HUES6 (cell line): Measurements from ENCODE around the gene TCL1B.
"Not testable (repeated sequence)": the region's sequence is repeated elsewhere in the genome, so short reads cannot be mapped to it uniquely, and the experiment has no call there.

Experiments
- H3K27ac ChIP-seq: 2 replicates; pipeline ENCODE4 v1.7.0; 2013; ENCODE audit warnings: low read depth, mild to moderate bottlenecking, low read length, inconsistent platforms
- H3K27me3 ChIP-seq: 2 replicates; pipeline ENCODE4 v1.6.1; 2013; ENCODE audit warnings: low read length; ENCODE audit not compliant: control insufficient read depth, insufficient read depth
- H3K36me3 ChIP-seq: 2 replicates; pipeline ENCODE4 v1.6.1; 2013; ENCODE audit warnings: low read length; ENCODE audit not compliant: control insufficient read depth, insufficient read depth
- H3K4me1 ChIP-seq: 2 replicates; pipeline ENCODE4 v1.6.1; 2013; ENCODE audit warnings: low read length; ENCODE audit not compliant: control insufficient read depth, insufficient read depth
- H3K4me3 ChIP-seq: 2 replicates; pipeline ENCODE4 v1.5.1; 2013; ENCODE audit warnings: low read depth, low read length
- H3K9ac ChIP-seq: one replicate; pipeline ENCODE4 v1.6.1; 2013; ENCODE audit warnings: mild to moderate bottlenecking, low read length
- H3K9me3 ChIP-seq: 2 replicates; pipeline ENCODE4 v1.6.1; 2013; ENCODE audit warnings: low read depth, low read length; ENCODE audit not compliant: control insufficient read depth, insufficient read depth

The TCL1B gene

DNA sequence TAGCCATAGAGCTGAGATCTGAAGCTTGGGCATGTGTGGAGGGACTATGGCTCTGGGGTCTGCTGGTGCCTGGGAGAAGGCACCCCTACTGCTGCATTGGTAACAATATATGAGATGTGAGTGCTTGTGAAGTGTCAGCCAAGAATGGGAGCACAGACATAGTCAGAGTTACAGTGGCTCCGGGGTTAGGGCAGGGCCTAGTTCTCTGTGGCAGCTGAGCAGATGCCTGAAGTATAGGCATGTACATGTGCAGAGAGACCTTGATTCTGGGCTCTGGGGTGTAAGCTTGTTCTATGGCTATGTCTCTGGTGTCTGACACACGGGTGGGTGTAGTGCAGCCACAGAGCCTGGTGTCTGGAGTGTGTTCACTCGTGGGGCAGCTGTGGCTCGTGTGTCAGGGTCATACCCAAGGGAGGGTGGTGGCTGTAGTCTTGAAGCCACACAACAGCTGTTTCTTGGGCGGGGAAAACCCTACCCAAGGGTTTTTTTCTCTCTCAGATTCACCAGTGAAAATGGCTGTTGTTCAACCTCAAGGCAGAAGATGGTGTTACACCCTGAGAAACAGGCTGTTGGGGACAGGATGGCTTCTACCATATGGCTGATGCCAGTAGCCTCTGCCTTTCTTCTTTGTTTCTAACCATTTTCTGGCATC, 39.6 kb downstream of the TCL1B start:
- Histone ChIP-seq H3K9ac (no peak overlapping the region), H3K9me3 (no peaks in the 10 kb centered on the region), H3K4me3 (no peak overlapping the region), H3K4me1 (peaks cover 12% of the 10 kb centered on the region), H3K27me3 (no peaks in the 10 kb centered on the region), H3K27ac (no peak overlapping the region), H3K36me3 (no peaks in the 10 kb centered on the region)

DNA sequence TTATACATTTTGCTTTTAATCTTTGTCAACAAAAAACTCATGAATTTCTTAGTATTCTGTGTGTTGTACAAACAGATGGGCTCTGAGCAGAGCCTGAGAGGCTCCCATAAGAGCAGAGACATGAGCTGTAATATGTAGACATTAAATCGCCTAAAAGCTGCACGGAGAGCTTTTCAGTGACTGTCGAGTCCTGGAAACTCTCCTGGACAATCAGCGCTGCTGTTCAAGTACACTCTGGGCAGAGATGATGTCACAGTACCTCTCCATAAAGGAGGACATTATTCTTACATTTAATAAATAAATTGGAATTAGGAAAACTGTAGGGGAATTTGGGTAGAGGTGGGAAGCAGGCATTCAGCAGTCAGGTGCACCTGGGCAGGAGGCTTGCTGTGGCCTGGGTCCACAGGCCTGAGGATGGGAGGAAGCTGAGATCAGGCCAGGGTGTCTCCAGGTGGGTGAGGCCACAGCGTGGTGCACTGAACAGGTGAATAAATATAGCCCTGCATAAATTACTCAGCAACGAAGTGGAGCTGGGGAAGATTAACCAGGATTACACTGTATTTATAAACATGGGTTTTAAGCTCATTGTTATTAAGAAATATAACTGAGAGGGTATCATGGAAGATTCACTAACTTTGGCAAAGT, 41.0 kb downstream of the TCL1B start:
- Histone ChIP-seq H3K9ac (no peak overlapping the region), H3K4me3 (no peak overlapping the region), H3K36me3 (no peaks in the 10 kb centered on the region), H3K27ac (no peak overlapping the region), H3K27me3 (no peaks in the 10 kb centered on the region), H3K4me1 (peaks cover 18% of the 10 kb centered on the region), H3K9me3 (no peaks in the 10 kb centered on the region)

DNA sequence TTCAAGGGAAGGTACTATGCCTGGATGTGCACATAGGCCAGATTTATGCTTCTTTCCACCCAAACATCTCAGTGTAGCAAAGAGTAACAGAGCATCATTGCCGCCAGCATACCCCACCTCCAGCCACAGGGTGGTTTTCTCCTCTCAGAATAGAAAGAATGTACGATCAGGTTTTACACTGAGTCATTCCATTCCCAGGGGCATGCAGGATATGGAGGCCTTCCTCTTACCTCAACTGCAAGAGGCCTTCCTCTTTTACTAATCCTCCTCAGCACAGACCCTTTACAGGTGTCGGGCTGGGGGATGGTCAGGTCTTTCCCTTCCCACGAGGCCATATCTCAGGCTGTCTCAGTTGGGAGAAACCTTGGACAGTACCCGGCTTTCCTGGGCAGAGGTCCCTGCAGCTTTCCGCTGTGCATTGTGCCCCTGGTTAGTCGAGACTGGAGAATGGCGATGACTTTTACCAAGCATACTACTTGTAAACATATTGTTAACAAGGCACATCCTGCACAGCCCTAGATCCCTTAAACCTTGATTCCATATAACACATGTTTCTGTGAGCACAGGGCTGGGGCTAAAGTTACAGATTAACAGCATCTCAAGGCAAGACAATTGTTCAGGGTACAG, 43.3 kb downstream of the TCL1B start:
- not testable (repeated sequence) for H3K36me3 ChIP-seq, H3K27me3 ChIP-seq, H3K9ac ChIP-seq, H3K4me3 ChIP-seq, H3K9me3 ChIP-seq, H3K27ac ChIP-seq
- H3K4me1 ChIP-seq, result peaks cover 18% of the 10 kb centered on the region

DNA sequence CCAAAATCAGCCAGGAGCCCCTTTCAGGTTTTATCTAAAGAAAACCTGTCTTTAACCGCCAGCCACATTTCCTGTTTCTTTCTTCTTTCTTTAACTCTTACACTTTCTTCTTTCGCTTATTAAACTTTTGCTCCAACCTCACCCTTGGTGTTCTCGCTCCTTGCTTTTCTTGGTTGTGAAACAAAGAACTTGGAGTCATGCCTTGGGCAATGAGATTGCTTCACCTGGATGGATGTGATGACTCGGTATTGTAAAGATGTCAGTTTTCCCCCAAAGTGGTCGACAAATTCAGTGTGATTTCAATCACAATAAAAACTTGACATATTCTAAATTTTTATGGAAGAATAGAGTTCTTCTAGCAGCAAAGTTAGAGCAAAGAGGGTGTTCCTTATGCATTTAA, 43.9 kb downstream of the TCL1B start:
- peaks cover 18% of the 10 kb centered on the region for H3K4me1 ChIP-seq
- H3K27ac ChIP-seq, result no peak overlapping the region
- H3K9ac ChIP-seq, result no peak overlapping the region

DNA sequence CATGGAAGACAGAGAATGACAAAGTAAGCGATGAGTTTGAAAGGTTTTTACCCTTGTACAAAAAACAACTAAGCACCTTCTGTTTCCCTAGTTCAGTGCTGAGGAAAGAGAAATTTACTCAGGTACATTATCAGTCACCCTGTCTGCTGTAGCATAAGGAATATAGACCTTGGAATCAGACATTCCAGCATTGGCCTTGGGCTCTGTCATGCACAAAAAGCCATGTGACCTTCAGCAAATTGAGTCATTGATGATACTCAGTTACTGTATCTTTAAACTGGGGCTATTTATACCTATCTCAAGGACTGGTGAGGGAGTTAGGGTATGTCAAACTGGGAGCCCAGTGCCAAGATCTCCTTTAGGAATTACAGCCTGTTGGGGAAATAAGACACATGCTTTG, 47.0 kb downstream of the TCL1B start:
- Histone ChIP-seq H3K9me3 (no peaks in the 10 kb centered on the region), H3K4me3 (no peak overlapping the region), H3K4me1 (peaks cover 18% of the 10 kb centered on the region), H3K27ac (no peak overlapping the region), H3K27me3 (no peaks in the 10 kb centered on the region), H3K36me3 (no peaks in the 10 kb centered on the region), H3K9ac (no peak overlapping the region)

More for the DNA sequence above, 43.9 kb downstream of the TCL1B start:
- no peak overlapping the region for H3K4me3 ChIP-seq
- no peaks in the 10 kb centered on the region for H3K27me3 ChIP-seq
- no peaks in the 10 kb centered on the region for H3K36me3 ChIP-seq
- no peaks in the 10 kb centered on the region for H3K9me3 ChIP-seq

DNA sequence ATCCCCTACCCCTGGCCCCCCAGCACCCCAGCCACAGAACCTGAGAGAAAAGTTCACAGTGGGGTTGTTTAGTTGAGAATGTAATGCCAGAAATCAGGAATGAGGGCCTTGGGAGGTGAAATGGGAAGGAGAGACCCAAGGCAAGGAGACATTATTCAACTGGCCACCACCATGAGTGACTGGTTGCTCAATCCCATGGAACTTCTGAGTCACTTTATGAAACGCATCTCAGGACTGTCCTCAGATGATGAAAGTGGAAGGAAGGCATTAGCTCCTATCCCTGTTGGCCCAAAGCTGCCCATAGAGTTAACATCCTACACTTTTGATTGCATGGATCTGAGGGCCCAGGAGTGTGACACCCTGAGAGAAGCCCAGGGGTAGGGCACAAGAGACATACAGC, 53.1 kb downstream of the TCL1B start:
- no peak overlapping the region for H3K4me3 ChIP-seq
- H3K27ac ChIP-seq, result no peak overlapping the region
- no peaks in the 10 kb centered on the region for H3K4me1 ChIP-seq
- H3K36me3 ChIP-seq, result no peaks in the 10 kb centered on the region
- no peak overlapping the region for H3K9ac ChIP-seq
- no peaks in the 10 kb centered on the region for H3K9me3 ChIP-seq
- H3K27me3 ChIP-seq, result peaks cover 7% of the 10 kb centered on the region

DNA sequence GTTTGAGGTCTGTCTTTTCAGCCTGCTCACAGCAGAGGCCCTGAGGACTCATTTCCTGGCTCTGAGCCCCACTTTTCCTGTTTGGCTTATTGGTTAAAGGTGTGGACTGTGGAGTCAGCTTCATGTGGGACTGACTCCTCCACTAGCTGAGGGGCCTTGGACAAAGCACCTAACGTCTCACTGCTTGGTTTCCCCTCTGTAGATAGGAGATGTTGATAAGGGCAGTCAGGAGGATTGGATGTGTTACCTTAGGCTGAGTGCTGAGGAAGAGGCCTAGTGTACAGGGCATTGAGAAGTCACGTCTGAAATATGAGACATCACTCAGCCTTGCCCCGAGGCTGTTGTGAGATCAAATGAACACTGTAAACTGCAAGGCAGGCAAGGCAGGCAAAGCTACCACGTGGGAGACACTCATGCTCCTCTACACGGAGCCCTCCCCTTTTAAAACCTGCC, 54.8 kb downstream of the TCL1B start:
- H3K27ac ChIP-seq, result no peak overlapping the region
- no peaks in the 10 kb centered on the region for H3K36me3 ChIP-seq
- peaks cover 7% of the 10 kb centered on the region for H3K27me3 ChIP-seq
- H3K4me1 ChIP-seq, result no peaks in the 10 kb centered on the region
- H3K9ac ChIP-seq, result no peak overlapping the region
- H3K9me3 ChIP-seq, result no peaks in the 10 kb centered on the region
- H3K4me3 ChIP-seq, result no peak overlapping the region

DNA sequence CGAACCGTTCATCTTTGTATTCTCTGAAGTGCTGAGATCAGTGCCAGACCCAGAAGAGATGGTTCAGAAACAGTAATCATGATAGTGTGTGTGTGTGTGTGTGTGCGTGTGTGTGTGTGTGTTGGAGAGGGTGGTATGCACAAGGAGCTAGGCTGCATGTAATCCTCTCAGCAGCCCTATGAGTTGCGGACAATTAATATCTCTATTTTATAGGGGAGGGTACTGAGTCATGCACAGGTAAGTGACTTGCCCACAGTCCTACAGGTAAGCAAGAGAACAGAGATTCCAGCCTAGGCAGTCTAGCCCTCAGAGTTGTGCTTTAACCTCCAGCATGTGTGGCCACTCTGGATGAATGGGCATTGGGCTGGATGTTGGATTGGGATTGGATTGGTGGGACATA, 55.6 kb downstream of the TCL1B start:
- no peak overlapping the region for H3K4me3 ChIP-seq
- no peaks in the 10 kb centered on the region for H3K9me3 ChIP-seq
- peaks cover 7% of the 10 kb centered on the region for H3K27me3 ChIP-seq
- no peak overlapping the region for H3K27ac ChIP-seq
- H3K4me1 ChIP-seq, result no peaks in the 10 kb centered on the region
- H3K9ac ChIP-seq, result no peak overlapping the region
- H3K36me3 ChIP-seq, result no peaks in the 10 kb centered on the region
